ENCODE results near the gene GLS2.

GLS2 gene

DNA sequence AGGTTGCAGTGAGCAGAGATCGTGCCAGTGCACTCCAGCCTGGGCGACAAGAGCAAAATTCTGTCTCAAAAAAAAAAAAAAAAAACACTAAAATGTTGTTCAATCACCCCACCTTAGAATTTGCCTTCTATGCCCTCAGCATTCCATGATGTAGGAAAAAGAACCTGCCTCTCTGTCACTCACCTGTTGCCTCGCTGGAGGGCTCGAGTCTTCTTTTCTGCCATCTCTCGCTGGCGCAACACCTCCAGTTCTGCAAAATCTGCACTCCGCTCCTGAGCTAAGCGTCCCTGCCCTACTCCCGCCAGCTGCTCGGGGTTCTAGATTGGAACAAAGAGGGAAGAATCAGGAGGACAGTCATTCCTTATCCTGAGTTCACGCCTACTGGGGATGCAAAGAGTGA is 56.7 kb downstream of the GLS2 start:
- no peak for ATAC-seq
- TF ChIP-seq, protein P1, sequence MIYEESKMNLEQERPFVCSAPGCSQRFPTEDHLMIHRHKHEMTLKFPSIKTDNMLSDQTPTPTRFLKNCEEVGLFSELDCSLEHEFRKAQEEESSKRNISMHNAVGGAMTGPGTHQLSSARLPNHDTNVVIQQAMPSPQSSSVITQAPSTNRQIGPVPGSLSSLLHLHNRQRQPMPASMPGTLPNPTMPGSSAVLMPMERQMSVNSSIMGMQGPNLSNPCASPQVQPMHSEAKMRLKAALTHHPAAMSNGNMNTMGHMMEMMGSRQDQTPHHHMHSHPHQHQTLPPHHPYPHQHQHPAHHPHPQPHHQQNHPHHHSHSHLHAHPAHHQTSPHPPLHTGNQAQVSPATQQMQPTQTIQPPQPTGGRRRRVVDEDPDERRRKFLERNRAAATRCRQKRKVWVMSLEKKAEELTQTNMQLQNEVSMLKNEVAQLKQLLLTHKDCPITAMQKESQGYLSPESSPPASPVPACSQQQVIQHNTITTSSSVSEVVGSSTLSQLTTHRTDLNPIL (CRISPR knock-in tag; IDR thresholded peaks at IDR 0.05; ENCODE audit: low read depth), result no peak
- TF ChIP-seq, protein P2, sequence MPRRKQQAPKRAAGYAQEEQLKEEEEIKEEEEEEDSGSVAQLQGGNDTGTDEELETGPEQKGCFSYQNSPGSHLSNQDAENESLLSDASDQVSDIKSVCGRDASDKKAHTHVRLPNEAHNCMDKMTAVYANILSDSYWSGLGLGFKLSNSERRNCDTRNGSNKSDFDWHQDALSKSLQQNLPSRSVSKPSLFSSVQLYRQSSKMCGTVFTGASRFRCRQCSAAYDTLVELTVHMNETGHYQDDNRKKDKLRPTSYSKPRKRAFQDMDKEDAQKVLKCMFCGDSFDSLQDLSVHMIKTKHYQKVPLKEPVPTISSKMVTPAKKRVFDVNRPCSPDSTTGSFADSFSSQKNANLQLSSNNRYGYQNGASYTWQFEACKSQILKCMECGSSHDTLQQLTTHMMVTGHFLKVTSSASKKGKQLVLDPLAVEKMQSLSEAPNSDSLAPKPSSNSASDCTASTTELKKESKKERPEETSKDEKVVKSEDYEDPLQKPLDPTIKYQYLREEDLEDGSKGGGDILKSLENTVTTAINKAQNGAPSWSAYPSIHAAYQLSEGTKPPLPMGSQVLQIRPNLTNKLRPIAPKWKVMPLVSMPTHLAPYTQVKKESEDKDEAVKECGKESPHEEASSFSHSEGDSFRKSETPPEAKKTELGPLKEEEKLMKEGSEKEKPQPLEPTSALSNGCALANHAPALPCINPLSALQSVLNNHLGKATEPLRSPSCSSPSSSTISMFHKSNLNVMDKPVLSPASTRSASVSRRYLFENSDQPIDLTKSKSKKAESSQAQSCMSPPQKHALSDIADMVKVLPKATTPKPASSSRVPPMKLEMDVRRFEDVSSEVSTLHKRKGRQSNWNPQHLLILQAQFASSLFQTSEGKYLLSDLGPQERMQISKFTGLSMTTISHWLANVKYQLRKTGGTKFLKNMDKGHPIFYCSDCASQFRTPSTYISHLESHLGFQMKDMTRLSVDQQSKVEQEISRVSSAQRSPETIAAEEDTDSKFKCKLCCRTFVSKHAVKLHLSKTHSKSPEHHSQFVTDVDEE (CRISPR knock-in tag; IDR thresholded peaks at IDR 0.05), result no peak
- TF ChIP-seq ZFP3 (CRISPR knock-in tag; IDR thresholded peaks at IDR 0.05) (no peak), RARB (CRISPR knock-in tag; IDR thresholded peaks at IDR 0.05) (no peak), ZC3H10 (CRISPR knock-in tag; IDR thresholded peaks at IDR 0.05) (no peak), SNAI2 (CRISPR knock-in tag; IDR thresholded peaks at IDR 0.05) (no peak), ARNTL (CRISPR knock-in tag; IDR thresholded peaks at IDR 0.05; ENCODE audit: borderline replicate concordance, low read depth) (no peak), CSDC2 (CRISPR knock-in tag; IDR thresholded peaks at IDR 0.05) (no peak), PPARA (CRISPR knock-in tag; IDR thresholded peaks at IDR 0.05; ENCODE audit: borderline replicate concordance) (no peak), PATZ1 (CRISPR knock-in tag; IDR thresholded peaks at IDR 0.05; ENCODE audit: borderline replicate concordance) (no peak), ZNF70 (CRISPR knock-in tag; IDR thresholded peaks at IDR 0.05) (no peak), TOX (CRISPR knock-in tag; IDR thresholded peaks at IDR 0.05; ENCODE audit: borderline replicate concordance) (no peak), ESRRG (CRISPR knock-in tag; IDR thresholded peaks at IDR 0.05) (no peak), POU6F1 (CRISPR knock-in tag; IDR thresholded peaks at IDR 0.05; ENCODE audit: borderline replicate concordance, low read depth) (no peak), BACH2 (CRISPR knock-in tag; IDR thresholded peaks at IDR 0.05; ENCODE audit: borderline replicate concordance) (no peak), GLIS3 (CRISPR knock-in tag; IDR thresholded peaks at IDR 0.05) (no peak)

GRCh38 chr12:56425940-56426438 is 62.0 kb downstream of the GLS2 start:
- ATAC-seq, result no peak
- TF ChIP-seq TOX (CRISPR knock-in tag; IDR thresholded peaks at IDR 0.05; ENCODE audit: borderline replicate concordance) (no peak), ZC3H10 (CRISPR knock-in tag; IDR thresholded peaks at IDR 0.05) (no peak), OSR1 (CRISPR knock-in tag; IDR thresholded peaks at IDR 0.05) (no peak), ESRRG (CRISPR knock-in tag; IDR thresholded peaks at IDR 0.05) (no peak), ZFP3 (CRISPR knock-in tag; IDR thresholded peaks at IDR 0.05) (no peak), RARB (CRISPR knock-in tag; IDR thresholded peaks at IDR 0.05) (no peak), ISL1 (CRISPR knock-in tag; IDR thresholded peaks at IDR 0.05) (no peak), BACH2 (CRISPR knock-in tag; IDR thresholded peaks at IDR 0.05; ENCODE audit: borderline replicate concordance) (no peak), PPARA (CRISPR knock-in tag; IDR thresholded peaks at IDR 0.05; ENCODE audit: borderline replicate concordance) (no peak), PATZ1 (CRISPR knock-in tag; IDR thresholded peaks at IDR 0.05; ENCODE audit: borderline replicate concordance) (no peak), POU6F1 (CRISPR knock-in tag; IDR thresholded peaks at IDR 0.05; ENCODE audit: borderline replicate concordance, low read depth) (no peak), ARNTL (CRISPR knock-in tag; IDR thresholded peaks at IDR 0.05; ENCODE audit: borderline replicate concordance, low read depth) (no peak), ZFP30 (CRISPR knock-in tag; IDR thresholded peaks at IDR 0.05) (no peak)
- TF ChIP-seq, protein P3, sequence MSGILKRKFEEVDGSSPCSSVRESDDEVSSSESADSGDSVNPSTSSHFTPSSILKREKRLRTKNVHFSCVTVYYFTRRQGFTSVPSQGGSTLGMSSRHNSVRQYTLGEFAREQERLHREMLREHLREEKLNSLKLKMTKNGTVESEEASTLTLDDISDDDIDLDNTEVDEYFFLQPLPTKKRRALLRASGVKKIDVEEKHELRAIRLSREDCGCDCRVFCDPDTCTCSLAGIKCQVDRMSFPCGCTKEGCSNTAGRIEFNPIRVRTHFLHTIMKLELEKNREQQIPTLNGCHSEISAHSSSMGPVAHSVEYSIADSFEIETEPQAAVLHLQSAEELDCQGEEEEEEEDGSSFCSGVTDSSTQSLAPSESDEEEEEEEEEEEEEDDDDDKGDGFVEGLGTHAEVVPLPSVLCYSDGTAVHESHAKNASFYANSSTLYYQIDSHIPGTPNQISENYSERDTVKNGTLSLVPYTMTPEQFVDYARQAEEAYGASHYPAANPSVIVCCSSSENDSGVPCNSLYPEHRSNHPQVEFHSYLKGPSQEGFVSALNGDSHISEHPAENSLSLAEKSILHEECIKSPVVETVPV (CRISPR knock-in tag; IDR thresholded peaks at IDR 0.05), result no peak
- TF ChIP-seq, protein P1 (CRISPR knock-in tag; IDR thresholded peaks at IDR 0.05; ENCODE audit: low read depth), result no peak
- TF ChIP-seq, protein P2 (CRISPR knock-in tag; IDR thresholded peaks at IDR 0.05), result no peak
